Chondrocyte (in vitro differentiated cells): Measurements from ENCODE around the gene NUP210L. TPM values are rescaled to one million over a fixed set of nuclear protein-coding genes. Genes with fewer than 3 reads are reported as not detected.

Source experiments
- DNase-seq: peaks from one replicate; pipeline ENCODE4 v3.0.0; 2021; ENCODE audit warnings: mixed read lengths, low spot score
- H3K27ac Mint-ChIP-seq: one replicate; pipeline ENCODE4 v1.8.0; 2021; ENCODE audit warnings: mild to moderate bottlenecking, moderate library complexity, mixed read lengths; ENCODE audit not compliant: unreplicated experiment
- H3K27me3 Mint-ChIP-seq: 2 replicates; pipeline ENCODE4 v1.8.0; 2021; ENCODE audit warnings: low read depth, mixed read lengths
- H3K36me3 Mint-ChIP-seq: 2 replicates; pipeline ENCODE4 v1.8.0; 2021; ENCODE audit warnings: low read depth, mixed read lengths
- H3K4me1 Mint-ChIP-seq: 2 replicates; pipeline ENCODE4 v1.8.0; 2021; ENCODE audit warnings: low read depth, mild to moderate bottlenecking, mixed read lengths
- H3K4me3 Mint-ChIP-seq: one replicate; pipeline ENCODE4 v1.8.0; 2021; ENCODE audit warnings: mild to moderate bottlenecking, moderate library complexity, mixed read lengths; ENCODE audit not compliant: unreplicated experiment
- H3K9me3 Mint-ChIP-seq: 2 replicates; pipeline ENCODE4 v1.8.0; 2021; ENCODE audit warnings: low read depth, mixed read lengths
- total RNA-seq: library from RNA; stranded (reverse); gene quantifications from 3 replicates; pipeline ENCODE4 v1.2.1, GENCODE V29; 2021
- TF ChIP-seq, protein P1 (sequence below): fragments of 200-600 bp; sonication (generic); IDR thresholded peaks from 2 replicates; pipeline ENCODE4 v1.5.0; 2021; ENCODE audit warnings: antibody characterized with exemption, mild to moderate bottlenecking, moderate library complexity

Gene NUP210L
- total RNA-seq, 1 donor from 2014 or later: not detected

DNA sequence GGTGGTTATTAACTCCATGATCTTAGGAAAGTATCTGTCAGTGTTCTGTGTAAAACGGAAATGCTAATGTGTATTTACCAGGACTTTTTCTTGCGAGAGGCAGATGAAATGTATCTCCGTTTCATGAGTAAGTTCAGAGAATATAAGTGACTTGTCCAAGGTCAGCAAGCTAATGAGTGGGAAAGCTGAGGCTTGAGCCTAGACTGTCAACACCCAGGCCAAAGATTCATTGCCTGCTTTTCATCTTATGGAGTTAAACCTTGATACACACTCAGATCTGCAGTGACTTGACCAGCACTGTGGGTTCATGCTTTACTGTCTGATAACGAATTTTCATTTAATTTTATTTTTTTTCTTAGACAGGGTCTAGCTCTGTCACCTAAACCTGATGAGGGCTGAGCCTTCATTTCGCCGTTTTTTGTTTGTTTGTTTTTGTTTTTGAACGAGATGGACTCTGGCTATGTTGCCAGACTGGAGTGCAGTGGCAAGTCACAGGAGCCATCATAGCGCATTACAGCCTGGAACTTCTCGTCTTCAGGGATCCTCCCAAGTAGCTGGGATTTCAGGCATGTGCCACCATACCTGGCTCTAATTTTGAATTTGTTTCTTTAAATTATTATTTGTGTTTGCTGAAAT is 176.5 kb downstream of the NUP210L start:
- H3K9me3 Mint-ChIP-seq: no peaks in the 10 kb centered on the region
- H3K4me1 Mint-ChIP-seq: peaks cover 27% of the 10 kb centered on the region
- H3K36me3 Mint-ChIP-seq: peaks cover 25% of the 10 kb centered on the region
- TF ChIP-seq, protein P1, sequence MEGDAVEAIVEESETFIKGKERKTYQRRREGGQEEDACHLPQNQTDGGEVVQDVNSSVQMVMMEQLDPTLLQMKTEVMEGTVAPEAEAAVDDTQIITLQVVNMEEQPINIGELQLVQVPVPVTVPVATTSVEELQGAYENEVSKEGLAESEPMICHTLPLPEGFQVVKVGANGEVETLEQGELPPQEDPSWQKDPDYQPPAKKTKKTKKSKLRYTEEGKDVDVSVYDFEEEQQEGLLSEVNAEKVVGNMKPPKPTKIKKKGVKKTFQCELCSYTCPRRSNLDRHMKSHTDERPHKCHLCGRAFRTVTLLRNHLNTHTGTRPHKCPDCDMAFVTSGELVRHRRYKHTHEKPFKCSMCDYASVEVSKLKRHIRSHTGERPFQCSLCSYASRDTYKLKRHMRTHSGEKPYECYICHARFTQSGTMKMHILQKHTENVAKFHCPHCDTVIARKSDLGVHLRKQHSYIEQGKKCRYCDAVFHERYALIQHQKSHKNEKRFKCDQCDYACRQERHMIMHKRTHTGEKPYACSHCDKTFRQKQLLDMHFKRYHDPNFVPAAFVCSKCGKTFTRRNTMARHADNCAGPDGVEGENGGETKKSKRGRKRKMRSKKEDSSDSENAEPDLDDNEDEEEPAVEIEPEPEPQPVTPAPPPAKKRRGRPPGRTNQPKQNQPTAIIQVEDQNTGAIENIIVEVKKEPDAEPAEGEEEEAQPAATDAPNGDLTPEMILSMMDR: no peak
- peak overlapping the region; percentile 95 for H3K4me3 Mint-ChIP-seq
- H3K27ac Mint-ChIP-seq: peak overlapping the region; percentile 95
- no peaks in the 10 kb centered on the region for H3K27me3 Mint-ChIP-seq
- DNase-seq: no peak

DNA sequence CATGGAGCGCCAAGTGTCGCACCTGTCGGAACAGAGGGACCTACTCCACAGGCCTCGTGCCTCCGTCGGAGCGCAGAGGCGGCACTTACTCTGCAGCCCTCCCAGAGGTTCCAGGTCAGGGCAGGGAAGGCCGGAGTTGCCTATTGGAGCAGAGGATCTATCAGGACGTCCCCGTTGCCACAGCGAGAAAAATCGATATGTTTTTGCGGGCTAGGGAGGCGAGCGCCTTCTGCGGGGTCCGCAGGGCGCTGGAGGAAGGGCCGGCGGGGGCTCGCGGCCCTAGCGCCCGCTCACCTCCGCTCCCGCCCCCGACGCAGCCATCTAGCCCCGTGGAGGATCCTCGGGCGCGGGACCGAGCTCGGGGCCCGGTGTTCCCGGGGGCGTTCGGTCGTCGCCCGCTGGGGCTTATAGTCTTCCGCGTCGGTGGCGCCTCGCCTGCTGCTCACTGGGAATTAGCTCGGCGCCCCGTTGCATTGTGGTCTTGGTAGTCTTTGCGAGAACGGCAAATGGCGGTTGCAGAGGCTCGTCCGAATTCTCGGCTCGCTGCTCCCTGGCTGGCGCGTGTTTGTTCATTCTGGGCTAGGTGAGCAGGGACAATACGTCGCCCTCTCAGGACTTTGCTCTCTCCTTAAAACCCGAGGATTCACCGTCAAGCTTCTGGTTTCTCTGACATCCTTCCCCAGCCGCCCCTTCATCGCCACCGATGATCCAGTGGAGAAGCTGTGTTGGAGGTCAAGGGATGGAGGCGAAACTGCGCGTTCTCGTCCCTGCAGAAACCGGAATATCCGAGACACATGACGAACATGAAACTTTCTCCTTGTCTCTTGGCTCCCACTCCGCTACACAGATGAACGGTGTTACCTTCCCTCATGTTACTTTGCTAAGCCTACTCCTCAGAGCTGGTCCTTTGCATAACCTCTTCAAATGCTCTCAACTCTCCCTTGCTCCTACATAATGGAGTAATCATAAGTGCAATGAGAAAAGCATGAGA is 177.3 kb downstream of the NUP210L start, which contains the start of gene JTB:
Gene JTB (minus strand): TSS at position 425 of the 991 bp plus-strand sequence. CDS start 422 bp downstream, at position 3.
- Mint-ChIP-seq H3K36me3 (peaks cover 20% of the 10 kb centered on the region), H3K4me1 (peaks cover 27% of the 10 kb centered on the region), H3K4me3 (peak within 1 kb of the TSS; percentile 95), H3K9me3 (no peaks in the 10 kb centered on the region), H3K27me3 (no peaks in the 10 kb centered on the region), H3K27ac (peak within 1 kb of the TSS; percentile 95)
- TF ChIP-seq, protein P1: no peak
- DNase-seq: peak; percentile 88

- TF ChIP-seq, protein P1: no peak
- H3K4me3 Mint-ChIP-seq: peak overlapping the region; percentile 95
- peak overlapping the region; percentile 94 for H3K27ac Mint-ChIP-seq
- H3K27me3 Mint-ChIP-seq: no peaks in the 10 kb centered on the region
- peaks cover 27% of the 10 kb centered on the region for H3K4me1 Mint-ChIP-seq
- H3K36me3 Mint-ChIP-seq: peaks cover 16% of the 10 kb centered on the region
- DNase-seq: no peak
- H3K9me3 Mint-ChIP-seq: no peaks in the 10 kb centered on the region
Observed at GRCh38 chr1:153976819-153977249, 178.0 kb downstream of the NUP210L start.

DNA sequence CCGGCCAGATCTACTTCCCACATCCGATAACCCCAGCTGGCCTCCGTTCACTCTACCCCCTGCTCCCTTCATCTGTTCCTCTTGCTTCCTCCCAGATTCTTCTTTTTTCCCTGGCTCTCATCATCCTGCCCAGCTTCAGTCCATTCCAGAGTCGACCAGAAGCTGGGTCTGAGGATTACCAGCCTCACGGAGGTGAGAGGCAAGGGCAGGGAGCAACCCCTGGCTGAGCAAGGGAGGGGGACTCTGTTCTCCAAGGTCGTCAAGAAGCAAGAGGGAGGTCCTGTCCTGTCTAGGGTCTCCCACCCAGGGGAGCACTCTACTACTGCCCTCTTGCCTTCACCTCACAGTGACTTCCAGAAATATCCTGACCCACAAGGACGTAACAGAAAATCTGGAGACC is 181.3 kb downstream of the NUP210L start:
- Mint-ChIP-seq H3K27ac (no peak overlapping the region), H3K27me3 (no peaks in the 10 kb centered on the region), H3K4me1 (peaks cover 24% of the 10 kb centered on the region), H3K36me3 (peaks cover 11% of the 10 kb centered on the region), H3K9me3 (no peaks in the 10 kb centered on the region), H3K4me3 (no peak overlapping the region)
- TF ChIP-seq, protein P1: no peak
- no peak for DNase-seq

GRCh38 chr1:153973071-153973470 is 181.8 kb downstream of the NUP210L start:
- DNase-seq: no peak
- TF ChIP-seq, protein P1: no peak
- H3K27ac Mint-ChIP-seq: no peak overlapping the region
- H3K36me3 Mint-ChIP-seq: peaks cover 11% of the 10 kb centered on the region
- H3K27me3 Mint-ChIP-seq: no peaks in the 10 kb centered on the region
- H3K4me1 Mint-ChIP-seq: peaks cover 23% of the 10 kb centered on the region
- H3K4me3 Mint-ChIP-seq: no peak overlapping the region
- no peaks in the 10 kb centered on the region for H3K9me3 Mint-ChIP-seq
